HEK293 (cell line): Measurements from ENCODE around the gene STK32A.

Experiments
- CTCF ChIA-PET: fragments of 350-600 bp; formaldehyde crosslinking; extraction: SDS; loops from one replicate; lab custom pipeline; 2021; ENCODE audit warnings: antibody characterized with exemption; lab: Yijun Ruan, JAX
- POLR2A ChIA-PET: fragments of 300-600 bp; formaldehyde crosslinking; extraction: SDS; loops from one replicate; lab custom pipeline; 2020; ENCODE audit warnings: antibody characterized with exemption, inconsistent platforms; lab: Yijun Ruan, JAX
- H3K27ac ChIP-seq: fragments of 200-500 bp; sonication (Bioruptor generic); 2 replicates; pipeline ENCODE4 v1.5.1; 2014; ENCODE audit warnings: low read depth, low read length, control low read depth, inconsistent platforms; ENCODE audit errors: extremely low read depth
- H3K36me3 ChIP-seq, 2 experiments: fragments of 200-500 bp in 1 of 2; sonication (Bioruptor generic) in 1 of 2; 1 replicate in 1 of 2; 2 replicates in 1 of 2; pipeline ENCODE4 v1.5.1; 2014 to 2017; ENCODE audit warnings: inconsistent platforms in 2 of 2, low read length in 2 of 2; ENCODE audit not compliant: control insufficient read depth in 2 of 2, insufficient read depth in 1 of 2
- H3K4me1 ChIP-seq: fragments of 200-500 bp; sonication (Bioruptor generic); 2 replicates; pipeline ENCODE4 v1.5.1; 2014; ENCODE audit warnings: mild to moderate bottlenecking, low read length, inconsistent platforms; ENCODE audit not compliant: control insufficient read depth, insufficient read depth
- H3K4me3 ChIP-seq: 2 replicates; pipeline ENCODE4 v1.5.1; 2011; ENCODE audit warnings: low read depth, mild to moderate bottlenecking, control low read depth, low read length, moderate library complexity
- H3K9me3 ChIP-seq: fragments of 200-500 bp; sonication (Bioruptor generic); 2 replicates; pipeline ENCODE4 v1.5.1; 2014; ENCODE audit warnings: low read depth, low read length, inconsistent platforms; ENCODE audit not compliant: control insufficient read depth, insufficient read depth
- KLF7 ChIP-seq: fragments of 450-650 bp; formaldehyde crosslinking; IDR thresholded peaks from 2 replicates; pipeline ENCODE4 v1.5.1; 2016; ENCODE audit warnings: missing biosample characterization, missing genetic modification characterization, borderline replicate concordance
- KLF8 ChIP-seq: fragments of 450-650 bp; formaldehyde crosslinking; IDR thresholded peaks from 2 replicates; pipeline ENCODE4 v1.5.1; 2016; ENCODE audit warnings: missing biosample characterization, missing genetic modification characterization
- REPIN1 ChIP-seq: fragments of 450-650 bp; formaldehyde crosslinking; IDR thresholded peaks from 2 replicates; pipeline ENCODE4 v1.5.1; 2017; ENCODE audit warnings: missing biosample characterization, missing genetic modification characterization, low read depth
- TCF7L2 ChIP-seq: IDR thresholded peaks from 2 replicates; pipeline ENCODE4 v1.6.1; 2011; ENCODE audit warnings: low read depth, mild to moderate bottlenecking, inconsistent platforms, low read length, moderate library complexity, borderline replicate concordance
- ZBTB49 ChIP-seq: fragments of 450-650 bp; formaldehyde crosslinking; IDR thresholded peaks from 2 replicates; pipeline ENCODE4 v1.5.1; 2016; ENCODE audit warnings: missing biosample characterization, missing genetic modification characterization, low read depth
- ZFP41 ChIP-seq: fragments of 450-650 bp; formaldehyde crosslinking; IDR thresholded peaks from 2 replicates; pipeline ENCODE4 v1.5.1; 2016; ENCODE audit warnings: missing biosample characterization, missing genetic modification characterization, borderline replicate concordance
- ZNF10 ChIP-seq: fragments of 450-650 bp; formaldehyde crosslinking; IDR thresholded peaks from 2 replicates; pipeline ENCODE4 v1.5.1; 2017; ENCODE audit warnings: missing biosample characterization, missing genetic modification characterization
- ZNF133 ChIP-seq: fragments of 450-650 bp; formaldehyde crosslinking; IDR thresholded peaks from 2 replicates; pipeline ENCODE4 v1.5.1; 2016; ENCODE audit warnings: missing biosample characterization, missing genetic modification characterization
- ZNF138 ChIP-seq: fragments of 450-650 bp; formaldehyde crosslinking; IDR thresholded peaks from 2 replicates; pipeline ENCODE4 v1.5.1; 2016; ENCODE audit warnings: missing biosample characterization, missing genetic modification characterization, borderline replicate concordance
- ZNF24 ChIP-seq: fragments of 450-650 bp; formaldehyde crosslinking; IDR thresholded peaks from 2 replicates; pipeline ENCODE4 v1.5.1; 2016; ENCODE audit warnings: missing biosample characterization, missing genetic modification characterization
- ZNF416 ChIP-seq: fragments of 450-650 bp; formaldehyde crosslinking; IDR thresholded peaks from 2 replicates; pipeline ENCODE4 v1.5.1; 2016; ENCODE audit warnings: missing biosample characterization, missing genetic modification characterization
- ZNF544 ChIP-seq: fragments of 450-650 bp; formaldehyde crosslinking; IDR thresholded peaks from 2 replicates; pipeline ENCODE4 v1.5.0; 2017; ENCODE audit warnings: missing biosample characterization, missing genetic modification characterization
- ZNF549 ChIP-seq: fragments of 450-650 bp; IDR thresholded peaks from 2 replicates; pipeline ENCODE4 v1.5.1; 2018; ENCODE audit warnings: missing biosample characterization, missing genetic modification characterization, mild to moderate bottlenecking, inconsistent platforms, moderate library complexity
- ZNF600 ChIP-seq: fragments of 450-650 bp; formaldehyde crosslinking; IDR thresholded peaks from 2 replicates; pipeline ENCODE4 v1.5.1; 2016; ENCODE audit warnings: missing biosample characterization, missing genetic modification characterization
- ZNF645 ChIP-seq: fragments of 450-650 bp; formaldehyde crosslinking; IDR thresholded peaks from 2 replicates; pipeline ENCODE4; 2016; ENCODE audit warnings: missing biosample characterization, missing genetic modification characterization
- ZNF701 ChIP-seq: fragments of 450-650 bp; formaldehyde crosslinking; IDR thresholded peaks from 2 replicates; pipeline ENCODE4 v1.5.1; 2016; ENCODE audit warnings: missing biosample characterization, missing genetic modification characterization
- ZNF843 ChIP-seq: fragments of 450-650 bp; formaldehyde crosslinking; IDR thresholded peaks from 2 replicates; pipeline ENCODE4 v1.5.1; 2016; ENCODE audit warnings: missing biosample characterization, missing genetic modification characterization
- ZSCAN23 ChIP-seq: fragments of 450-650 bp; formaldehyde crosslinking; IDR thresholded peaks from 2 replicates; pipeline ENCODE4 v1.5.1; 2016; ENCODE audit warnings: missing biosample characterization, missing genetic modification characterization
- TF ChIP-seq, protein P1 (sequence below): fragments of 450-650 bp; formaldehyde crosslinking; IDR thresholded peaks from 2 replicates; pipeline ENCODE4 v1.5.1; 2016; ENCODE audit warnings: missing biosample characterization, missing genetic modification characterization

The STK32A gene

DNA sequence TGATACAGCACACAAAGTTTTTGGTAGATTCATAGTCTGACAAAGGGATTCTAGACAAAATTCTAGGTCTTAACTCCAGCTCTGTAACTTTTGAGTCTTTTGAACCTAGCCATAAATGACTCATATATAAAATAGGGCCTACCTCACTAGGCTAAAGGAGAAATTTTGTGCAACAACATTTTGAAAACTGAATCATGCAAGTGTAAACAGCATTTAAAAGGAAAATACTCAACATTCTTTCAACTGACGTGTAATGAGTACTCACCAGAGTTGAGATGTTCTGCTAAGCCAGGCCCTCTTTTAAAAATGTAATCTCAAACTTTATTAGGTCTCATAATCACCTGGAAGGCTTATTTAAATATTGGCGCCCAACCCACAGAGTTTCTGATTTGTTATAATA is 113.2 kb downstream of the STK32A start:
- Histone ChIP-seq H3K36me3 (no peaks in the 10 kb centered on the region), H3K4me1 (no peaks in the 10 kb centered on the region), H3K4me3 (no peak overlapping the region), H3K9me3 (no peaks in the 10 kb centered on the region), H3K27ac (no peak overlapping the region)
- ChIA-PET CTCF (no interaction called here), POLR2A (no interaction called here)
- no peak for TF ChIP-seq ZBTB49 (tag by site-specific recombination)
- no peak for TF ChIP-seq ZNF544 (tag by site-specific recombination)
- TF ChIP-seq KLF7 = no peak
- TF ChIP-seq, protein P1, sequence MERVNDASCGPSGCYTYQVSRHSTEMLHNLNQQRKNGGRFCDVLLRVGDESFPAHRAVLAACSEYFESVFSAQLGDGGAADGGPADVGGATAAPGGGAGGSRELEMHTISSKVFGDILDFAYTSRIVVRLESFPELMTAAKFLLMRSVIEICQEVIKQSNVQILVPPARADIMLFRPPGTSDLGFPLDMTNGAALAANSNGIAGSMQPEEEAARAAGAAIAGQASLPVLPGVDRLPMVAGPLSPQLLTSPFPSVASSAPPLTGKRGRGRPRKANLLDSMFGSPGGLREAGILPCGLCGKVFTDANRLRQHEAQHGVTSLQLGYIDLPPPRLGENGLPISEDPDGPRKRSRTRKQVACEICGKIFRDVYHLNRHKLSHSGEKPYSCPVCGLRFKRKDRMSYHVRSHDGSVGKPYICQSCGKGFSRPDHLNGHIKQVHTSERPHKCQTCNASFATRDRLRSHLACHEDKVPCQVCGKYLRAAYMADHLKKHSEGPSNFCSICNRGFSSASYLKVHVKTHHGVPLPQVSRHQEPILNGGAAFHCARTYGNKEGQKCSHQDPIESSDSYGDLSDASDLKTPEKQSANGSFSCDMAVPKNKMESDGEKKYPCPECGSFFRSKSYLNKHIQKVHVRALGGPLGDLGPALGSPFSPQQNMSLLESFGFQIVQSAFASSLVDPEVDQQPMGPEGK (tag by site-specific recombination) = no peak
- TF ChIP-seq KLF8 (tag by site-specific recombination) = no peak
- TF ChIP-seq REPIN1 (tag by site-specific recombination) = no peak
- no peak for TF ChIP-seq ZNF24 (tag by site-specific recombination)
- TF ChIP-seq ZNF138 = no peak

DNA sequence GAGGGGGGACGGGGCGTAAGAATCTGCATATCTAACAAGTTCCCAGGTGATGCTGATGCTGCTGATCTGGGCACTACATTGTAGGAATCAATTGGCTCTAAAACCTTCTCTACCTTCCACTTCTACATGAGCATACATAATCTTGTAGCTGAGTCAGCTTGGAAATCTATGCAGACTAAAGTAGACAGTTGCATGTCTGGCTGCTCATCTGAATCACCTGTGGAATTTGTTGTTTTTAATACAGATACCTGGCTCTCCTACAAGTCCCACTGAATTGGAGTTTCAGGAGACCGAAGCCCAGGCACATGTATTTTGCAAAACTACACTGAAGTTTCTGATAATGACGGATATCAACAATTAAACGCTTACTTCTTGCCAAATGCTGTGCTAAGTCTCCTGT is 113.6 kb downstream of the STK32A start:
- TF ChIP-seq ZNF645 (tag by site-specific recombination) (no peak), ZNF133 (tag by site-specific recombination) (no peak), ZNF600 (no peak), ZNF416 (no peak), ZNF843 (tag by site-specific recombination) (no peak), ZNF701 (tag by site-specific recombination) (no peak), ZSCAN23 (no peak), TCF7L2 (no peak), ZFP41 (tag by site-specific recombination) (no peak)
- Histone ChIP-seq H3K9me3 (no peaks in the 10 kb centered on the region), H3K27ac (no peak overlapping the region), H3K4me1 (no peaks in the 10 kb centered on the region), H3K36me3 (no peaks in the 10 kb centered on the region), H3K4me3 (no peak overlapping the region)
- CTCF ChIA-PET = no interaction called here
- POLR2A ChIA-PET = no interaction called here

GRCh38 chr5:147349241-147349640 is 114.4 kb downstream of the STK32A start:
- CTCF ChIA-PET = no interaction called here
- POLR2A ChIA-PET = no interaction called here
- H3K4me3 ChIP-seq = no peak overlapping the region
- H3K4me1 ChIP-seq = no peaks in the 10 kb centered on the region
- H3K9me3 ChIP-seq = no peaks in the 10 kb centered on the region
- no peak for TF ChIP-seq ZNF10
- no peak for TF ChIP-seq ZNF549 (tag by site-specific recombination)
- no peaks in the 10 kb centered on the region for H3K36me3 ChIP-seq
- no peak overlapping the region for H3K27ac ChIP-seq
